Progenitor cell of endocrine pancreas (in vitro differentiated cells): ENCODE measurements around the gene CFAP53. TPM values are rescaled to one million over a fixed set of nuclear protein-coding genes. Genes with fewer than 3 reads are reported as not detected.

Experiments used
- DNase-seq: peaks from one replicate; pipeline ENCODE4 v3.0.0; 2021; ENCODE audit warnings: low spot score; ENCODE audit not compliant: unreplicated experiment
- H3K27ac Mint-ChIP-seq: 2 replicates; pipeline ENCODE4 v1.8.0; 2021; ENCODE audit warnings: mild to moderate bottlenecking, moderate library complexity, mixed read lengths
- H3K27me3 Mint-ChIP-seq: 2 replicates; pipeline ENCODE4 v1.8.0; 2021; ENCODE audit warnings: mixed read lengths
- H3K36me3 Mint-ChIP-seq: 2 replicates; pipeline ENCODE4 v1.8.0; 2022; ENCODE audit warnings: mixed read lengths; ENCODE audit not compliant: insufficient read depth
- H3K4me1 Mint-ChIP-seq: 2 replicates; pipeline ENCODE4 v1.8.0; 2021; ENCODE audit warnings: low read depth, mixed read lengths
- H3K4me3 Mint-ChIP-seq: 2 replicates; pipeline ENCODE4 v1.8.0; 2021; ENCODE audit warnings: low read depth, mild to moderate bottlenecking, moderate library complexity, mixed read lengths
- H3K9me3 Mint-ChIP-seq: 2 replicates; pipeline ENCODE4 v1.8.0; 2021; ENCODE audit warnings: low read depth, mixed read lengths
- CTCF ChIP-seq: fragments of 200-600 bp; sonication (generic); IDR thresholded peaks from one replicate; pipeline ENCODE4 v1.5.0; 2021; ENCODE audit warnings: antibody characterized with exemption, mild to moderate bottlenecking; ENCODE audit not compliant: unreplicated experiment
- total RNA-seq: library from RNA; stranded (reverse); gene quantifications from 2 replicates; pipeline ENCODE4 v1.2.1, GENCODE V29; 2021

Gene CFAP53
- total RNA-seq, 1 donor from 2014 or later, result 1.7 TPM

- no peak for DNase-seq
- Mint-ChIP-seq H3K9me3 (no peaks in the 10 kb centered on the region), H3K4me1 (peaks cover 4% of the 10 kb centered on the region), H3K27me3 (peaks cover 14% of the 10 kb centered on the region), H3K4me3 (peak overlapping the region; percentile 86), H3K27ac (peak overlapping the region; percentile 16), H3K36me3 (no peaks in the 10 kb centered on the region)
- TF ChIP-seq CTCF, result no peak
These were observed 40.6 kb upstream of the CFAP53 start for GRCh38 chr18:50306944-50307343.

GRCh38 chr18:50301074-50301473 is 34.8 kb upstream of the CFAP53 start:
- H3K36me3 Mint-ChIP-seq, result no peaks in the 10 kb centered on the region
- TF ChIP-seq CTCF, result no peak
- peaks cover 10% of the 10 kb centered on the region for H3K27me3 Mint-ChIP-seq

GRCh38 chr18:50299626-50300388 is 33.5 kb upstream of the CFAP53 start:
- no peak for DNase-seq
- Mint-ChIP-seq H3K27ac (no peak overlapping the region), H3K27me3 (peaks cover 10% of the 10 kb centered on the region), H3K4me1 (peaks cover 4% of the 10 kb centered on the region), H3K9me3 (no peaks in the 10 kb centered on the region), H3K36me3 (no peaks in the 10 kb centered on the region), H3K4me3 (peak overlapping the region; percentile 46)
- no peak for TF ChIP-seq CTCF

More at GRCh38 chr18:50301074-50301473, 34.8 kb upstream of the CFAP53 start:
- H3K4me3 Mint-ChIP-seq, result no peak overlapping the region
- H3K27ac Mint-ChIP-seq, result no peak overlapping the region
- DNase-seq, result no peak
- no peaks in the 10 kb centered on the region for H3K9me3 Mint-ChIP-seq
- peaks cover 4% of the 10 kb centered on the region for H3K4me1 Mint-ChIP-seq

- TF ChIP-seq CTCF, result no peak
- no peaks in the 10 kb centered on the region for H3K9me3 Mint-ChIP-seq
- peak overlapping the region; percentile 80 for H3K4me3 Mint-ChIP-seq
- H3K27me3 Mint-ChIP-seq, result peaks cover 10% of the 10 kb centered on the region
- H3K4me1 Mint-ChIP-seq, result peaks cover 4% of the 10 kb centered on the region
- no peaks in the 10 kb centered on the region for H3K36me3 Mint-ChIP-seq
- DNase-seq, result no peak
- no peak overlapping the region for H3K27ac Mint-ChIP-seq
These were observed 32.4 kb upstream of the CFAP53 start for GRCh38 chr18:50298443-50299284.

- no peak for TF ChIP-seq CTCF
- Mint-ChIP-seq H3K27me3 (peaks cover 8% of the 10 kb centered on the region), H3K4me3 (peak overlapping the region; percentile 80), H3K27ac (no peak overlapping the region), H3K36me3 (no peaks in the 10 kb centered on the region), H3K4me1 (peaks cover 8% of the 10 kb centered on the region), H3K9me3 (no peaks in the 10 kb centered on the region)
- DNase-seq, result no peak
These were observed 31.5 kb upstream of the CFAP53 start for GRCh38 chr18:50297621-50298442.
